ENCODE results near the gene ABTB1.
"Not testable (repeated sequence)": the region's sequence is repeated elsewhere in the genome, so short reads cannot be mapped to it uniquely, and the experiment has no call there.

ABTB1 gene

DNA sequence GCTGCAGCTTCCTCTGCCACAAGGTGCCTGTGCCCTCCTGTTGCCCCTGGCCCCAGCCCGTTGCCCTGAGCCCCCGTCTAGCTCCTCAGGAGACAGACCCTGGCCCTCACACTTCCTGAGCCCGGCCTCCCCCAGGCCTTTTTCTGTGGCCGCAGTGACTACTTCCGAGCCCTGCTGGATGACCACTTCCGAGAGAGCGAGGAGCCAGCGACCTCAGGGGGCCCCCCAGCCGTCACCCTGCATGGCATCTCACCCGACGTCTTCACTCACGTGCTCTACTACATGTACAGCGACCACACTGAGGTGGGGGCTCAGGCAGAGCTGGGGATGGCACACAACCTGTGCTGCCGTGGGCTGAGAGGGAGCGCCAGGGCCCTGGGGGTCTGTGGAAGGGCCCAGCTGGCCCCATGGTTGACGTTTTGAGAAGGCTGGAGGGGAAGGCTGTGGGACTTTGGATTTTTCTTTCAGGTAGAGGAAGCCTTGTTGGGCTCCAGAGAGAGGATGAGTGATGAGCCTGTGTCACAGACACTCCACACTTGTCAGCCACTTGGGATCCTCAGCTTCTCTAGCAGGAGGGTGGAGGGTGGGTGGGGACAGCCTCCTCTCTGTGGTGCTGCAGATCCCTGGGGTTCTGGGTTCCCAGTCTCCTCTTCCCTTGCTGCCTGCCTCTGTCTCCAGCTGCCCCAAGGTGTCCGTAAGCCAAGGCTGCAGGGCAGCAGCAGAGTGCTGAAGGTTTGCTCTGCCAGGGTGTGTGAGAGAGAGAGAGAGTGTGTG, 5.0 kb downstream of the ABTB1 start:
- Histone ChIP-seq H3K27me3 (ENCODE audit: control insufficient read depth, insufficient read depth, low read length) (no peaks in the 10 kb centered on the region), H3K4me1 (ENCODE audit: control insufficient read depth, insufficient read depth, low read length) (peaks cover 3% of the 10 kb centered on the region), H3K36me3 (ENCODE audit: control insufficient read depth, insufficient read depth, low read length) (peaks cover 10% of the 10 kb centered on the region), H3K9ac (ENCODE audit: low read length) (no peak overlapping the region), H3K4me3 (ENCODE audit: low read length) (no peak overlapping the region), H3K27ac (ENCODE audit: low read depth, low read length) (no peak overlapping the region)

DNA sequence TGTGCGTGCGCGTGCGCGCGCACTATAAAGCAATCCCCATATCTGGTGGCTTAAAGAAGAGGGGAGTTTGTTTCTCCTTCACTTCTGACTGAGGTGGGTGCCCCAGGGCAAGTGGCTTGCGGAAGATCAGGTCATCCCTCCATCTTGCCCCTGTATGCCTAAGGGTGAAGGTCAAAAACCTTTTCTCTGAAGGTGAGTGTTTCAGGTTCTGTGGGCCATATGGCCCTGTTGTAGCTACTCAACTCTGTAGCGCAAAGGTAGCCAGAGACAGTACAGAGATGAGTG, 5.5 kb downstream of the ABTB1 start:
- Histone ChIP-seq H3K36me3 (ENCODE audit: control insufficient read depth, insufficient read depth, low read length) (peaks cover 10% of the 10 kb centered on the region), H3K9ac (ENCODE audit: low read length) (no peak overlapping the region), H3K27ac (ENCODE audit: low read depth, low read length) (no peak overlapping the region), H3K27me3 (ENCODE audit: control insufficient read depth, insufficient read depth, low read length) (no peaks in the 10 kb centered on the region), H3K4me3 (ENCODE audit: low read length) (no peak overlapping the region), H3K4me1 (ENCODE audit: control insufficient read depth, insufficient read depth, low read length) (peaks cover 3% of the 10 kb centered on the region)

DNA sequence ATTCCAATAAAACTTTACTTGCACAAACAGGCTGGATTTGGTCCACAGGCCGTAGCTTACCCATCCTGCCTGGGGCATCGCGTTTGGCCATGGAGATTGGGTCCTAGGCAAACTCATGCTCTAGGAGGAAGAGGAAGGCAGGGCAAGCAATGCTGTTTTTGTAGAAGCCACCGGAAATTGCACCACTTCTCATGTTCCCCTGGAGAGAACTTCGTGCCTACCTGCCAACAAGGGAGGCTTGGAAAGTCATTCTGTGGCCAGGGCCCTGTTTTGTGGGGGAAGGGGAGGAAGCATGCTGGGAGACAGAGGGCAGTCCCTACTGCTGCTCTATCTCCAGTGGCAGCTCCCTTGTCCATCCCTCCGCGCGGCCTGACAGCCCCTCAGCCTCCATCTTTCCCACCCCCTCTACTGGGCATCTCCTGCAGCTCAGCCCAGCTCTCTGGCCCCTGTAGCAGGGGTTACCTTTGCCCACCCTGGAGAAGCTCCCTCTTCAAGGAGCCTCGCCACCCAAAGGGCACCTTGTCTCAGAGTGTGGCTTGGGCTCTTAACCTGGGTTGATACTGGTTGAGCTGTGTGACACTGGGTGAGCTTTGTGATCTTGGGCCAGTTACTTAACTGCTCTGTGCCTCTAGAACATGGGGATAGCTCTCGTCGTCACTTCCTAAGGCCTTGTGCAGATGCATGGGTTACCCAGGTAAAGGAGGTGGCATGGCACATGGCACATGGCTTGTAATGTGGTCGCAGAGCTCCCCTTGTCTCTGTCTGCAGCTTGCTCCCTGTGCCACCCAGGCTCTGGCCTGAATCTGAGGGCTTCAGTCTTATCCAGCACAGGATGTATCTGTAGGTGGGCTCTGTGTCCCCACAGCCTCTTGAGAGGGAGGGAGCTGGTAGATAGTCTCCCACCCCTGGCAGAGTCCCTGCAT, 6.1 kb downstream of the ABTB1 start:
- H3K27me3 ChIP-seq (ENCODE audit: control insufficient read depth, insufficient read depth, low read length) = no peaks in the 10 kb centered on the region
- H3K27ac ChIP-seq (ENCODE audit: low read depth, low read length) = no peak overlapping the region
- no peak overlapping the region for H3K4me3 ChIP-seq (ENCODE audit: low read length)
- H3K36me3 ChIP-seq (ENCODE audit: control insufficient read depth, insufficient read depth, low read length) = peaks cover 10% of the 10 kb centered on the region
- H3K4me1 ChIP-seq (ENCODE audit: control insufficient read depth, insufficient read depth, low read length) = peaks cover 3% of the 10 kb centered on the region
- H3K9ac ChIP-seq (ENCODE audit: low read length) = no peak overlapping the region

GRCh38 chr3:127679534-127680145, 6.9 kb downstream of the ABTB1 start:
- H3K27ac ChIP-seq (ENCODE audit: low read depth, low read length) = no peak overlapping the region
- H3K27me3 ChIP-seq (ENCODE audit: control insufficient read depth, insufficient read depth, low read length) = no peaks in the 10 kb centered on the region
- H3K36me3 ChIP-seq (ENCODE audit: control insufficient read depth, insufficient read depth, low read length) = peaks cover 10% of the 10 kb centered on the region

DNA sequence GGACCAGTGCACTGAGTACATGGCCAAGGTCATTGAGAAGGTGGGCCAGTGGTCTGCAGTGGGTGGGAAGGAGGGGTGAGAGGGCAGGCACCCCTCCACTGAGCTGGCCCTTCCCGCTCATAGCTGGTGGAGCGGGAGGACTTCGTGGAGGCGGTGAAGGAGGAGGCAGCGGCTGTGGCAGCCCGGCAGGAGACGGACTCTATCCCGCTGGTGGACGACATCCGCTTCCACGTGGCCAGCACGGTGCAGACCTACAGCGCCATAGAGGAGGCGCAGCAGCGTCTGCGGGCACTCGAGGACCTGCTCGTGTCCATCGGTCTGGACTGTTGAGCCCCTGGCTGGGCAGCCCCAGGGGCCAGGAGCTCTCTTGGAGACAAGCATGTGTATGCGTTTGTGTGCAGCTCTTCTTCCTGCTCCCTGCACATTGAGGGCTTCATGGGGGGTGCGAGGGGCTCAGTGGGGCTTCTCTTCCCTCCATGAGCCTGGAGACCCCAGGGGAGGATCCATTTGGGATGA, 7.5 kb downstream of the ABTB1 start:
- Histone ChIP-seq H3K36me3 (ENCODE audit: control insufficient read depth, insufficient read depth, low read length) (peaks cover 10% of the 10 kb centered on the region), H3K9ac (ENCODE audit: low read length) (no peak overlapping the region), H3K4me3 (ENCODE audit: low read length) (no peak overlapping the region), H3K27ac (ENCODE audit: low read depth, low read length) (no peak overlapping the region), H3K27me3 (ENCODE audit: control insufficient read depth, insufficient read depth, low read length) (no peaks in the 10 kb centered on the region), H3K4me1 (ENCODE audit: control insufficient read depth, insufficient read depth, low read length) (no peaks in the 10 kb centered on the region)

More at GRCh38 chr3:127679534-127680145, 6.9 kb downstream of the ABTB1 start:
- Histone ChIP-seq H3K4me3 (ENCODE audit: low read length) (no peak overlapping the region), H3K4me1 (ENCODE audit: control insufficient read depth, insufficient read depth, low read length) (no peaks in the 10 kb centered on the region), H3K9ac (ENCODE audit: low read length) (no peak overlapping the region)

- Histone ChIP-seq H3K36me3 (ENCODE audit: control insufficient read depth, insufficient read depth, low read length) (peaks cover 10% of the 10 kb centered on the region), H3K27me3 (ENCODE audit: control insufficient read depth, insufficient read depth, low read length) (no peaks in the 10 kb centered on the region), H3K4me1 (ENCODE audit: control insufficient read depth, insufficient read depth, low read length) (no peaks in the 10 kb centered on the region), H3K9ac (ENCODE audit: low read length) (no peak overlapping the region), H3K27ac (ENCODE audit: low read depth, low read length) (no peak overlapping the region), H3K4me3 (ENCODE audit: low read length) (no peak overlapping the region)
Observed at GRCh38 chr3:127680798-127681221, 8.1 kb downstream of the ABTB1 start.

DNA sequence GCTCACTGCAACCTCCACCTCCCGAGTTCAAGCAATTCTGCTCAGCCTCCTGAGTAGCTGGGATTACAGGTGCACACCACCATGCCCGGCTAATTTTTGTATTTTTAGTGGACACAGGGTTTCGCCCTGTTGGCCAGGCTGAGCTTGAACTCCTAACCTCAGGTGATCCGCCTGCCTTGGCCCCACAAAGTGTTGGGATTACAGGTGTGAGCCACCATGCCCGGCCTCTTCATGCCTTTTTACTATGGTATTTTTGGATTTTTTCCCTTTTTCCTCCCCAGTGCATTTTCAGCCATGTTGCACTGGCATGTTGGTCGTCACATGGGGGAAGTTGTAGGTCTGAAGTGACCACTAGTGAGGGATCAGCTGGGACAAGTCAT, 9.4 kb downstream of the ABTB1 start:
- H3K36me3 ChIP-seq (ENCODE audit: control insufficient read depth, insufficient read depth, low read length); H3K4me3 ChIP-seq (ENCODE audit: low read length); H3K27me3 ChIP-seq (ENCODE audit: control insufficient read depth, insufficient read depth, low read length); H3K27ac ChIP-seq (ENCODE audit: low read depth, low read length); H3K4me1 ChIP-seq (ENCODE audit: control insufficient read depth, insufficient read depth, low read length); H3K9ac ChIP-seq (ENCODE audit: low read length): not testable (repeated sequence)

DNA sequence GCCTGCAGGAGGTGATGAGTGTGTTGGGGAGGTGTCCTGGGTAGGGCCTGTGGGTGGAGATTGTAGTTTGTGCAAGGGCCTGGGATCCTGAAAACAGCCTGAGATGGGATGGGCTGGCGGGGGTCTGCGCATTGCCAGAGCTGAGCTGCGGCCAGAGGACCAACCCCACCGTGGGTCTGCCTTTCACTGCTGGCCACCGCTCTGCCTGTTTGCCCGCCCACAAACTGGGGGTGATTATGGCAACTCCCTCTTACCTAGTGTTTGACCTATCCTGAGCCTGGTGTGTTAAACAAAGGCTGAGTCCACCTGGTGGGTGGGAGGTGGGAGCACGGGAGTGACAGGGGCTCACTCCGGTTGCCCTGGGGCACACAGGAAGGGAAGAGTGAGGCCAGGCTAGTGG, 9.8 kb downstream of the ABTB1 start:
- Histone ChIP-seq H3K4me1 (ENCODE audit: control insufficient read depth, insufficient read depth, low read length) (no peaks in the 10 kb centered on the region), H3K27me3 (ENCODE audit: control insufficient read depth, insufficient read depth, low read length) (no peaks in the 10 kb centered on the region), H3K36me3 (ENCODE audit: control insufficient read depth, insufficient read depth, low read length) (peaks cover 5% of the 10 kb centered on the region), H3K4me3 (ENCODE audit: low read length) (no peak overlapping the region), H3K9ac (ENCODE audit: low read length) (no peak overlapping the region), H3K27ac (ENCODE audit: low read depth, low read length) (no peak overlapping the region)

GRCh38 chr3:127684871-127685707, 12.3 kb downstream of the ABTB1 start:
- H3K27me3 ChIP-seq (ENCODE audit: control insufficient read depth, insufficient read depth, low read length) = no peaks in the 10 kb centered on the region
- no peak overlapping the region for H3K27ac ChIP-seq (ENCODE audit: low read depth, low read length)
- H3K9ac ChIP-seq (ENCODE audit: low read length) = no peak overlapping the region
- H3K36me3 ChIP-seq (ENCODE audit: control insufficient read depth, insufficient read depth, low read length) = peaks cover 3% of the 10 kb centered on the region
- no peak overlapping the region for H3K4me3 ChIP-seq (ENCODE audit: low read length)
- H3K4me1 ChIP-seq (ENCODE audit: control insufficient read depth, insufficient read depth, low read length) = peaks cover 21% of the 10 kb centered on the region

DNA sequence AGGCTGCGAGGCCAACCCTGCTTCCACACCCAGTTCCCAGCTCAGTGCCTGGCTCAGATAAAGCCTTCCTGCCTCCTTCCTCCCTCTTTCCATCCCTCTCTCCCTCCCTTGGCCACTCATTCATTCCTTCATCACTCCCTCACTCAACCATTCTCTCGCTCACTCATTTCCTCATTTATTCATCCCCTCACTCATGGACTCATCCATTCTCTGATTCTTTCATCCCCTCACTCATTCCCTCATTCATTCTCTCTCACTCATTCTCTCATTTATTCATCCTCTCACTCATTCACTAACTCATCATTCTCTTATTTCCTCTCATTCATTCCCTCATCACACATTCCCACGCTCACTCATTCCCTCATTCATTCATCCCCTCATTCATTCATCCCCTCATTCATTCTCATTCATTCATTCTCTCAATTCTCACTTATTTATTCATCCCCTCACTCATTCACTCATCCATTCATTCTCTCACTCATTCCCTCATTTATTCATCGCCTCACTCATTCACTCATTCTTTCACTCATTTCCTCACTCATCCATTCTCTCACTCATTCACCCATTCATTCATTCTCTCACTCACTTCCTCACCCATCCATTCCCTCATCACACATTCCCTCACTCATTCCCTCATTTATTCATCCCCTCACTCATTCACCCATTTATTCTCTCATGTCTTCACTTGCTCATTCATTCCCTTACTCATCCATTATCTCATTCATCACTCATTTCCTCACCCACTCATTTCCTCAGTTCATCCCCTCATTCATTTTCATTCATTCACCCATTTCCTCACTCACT, 13.2 kb downstream of the ABTB1 start:
- Histone ChIP-seq H3K36me3 (ENCODE audit: control insufficient read depth, insufficient read depth, low read length) (no peaks in the 10 kb centered on the region), H3K4me3 (ENCODE audit: low read length) (no peak overlapping the region), H3K27ac (ENCODE audit: low read depth, low read length) (no peak overlapping the region), H3K4me1 (ENCODE audit: control insufficient read depth, insufficient read depth, low read length) (peaks cover 29% of the 10 kb centered on the region), H3K9ac (ENCODE audit: low read length) (no peak overlapping the region), H3K27me3 (ENCODE audit: control insufficient read depth, insufficient read depth, low read length) (no peaks in the 10 kb centered on the region)

- Histone ChIP-seq H3K4me3 (ENCODE audit: low read length) (no peak overlapping the region), H3K9ac (ENCODE audit: low read length) (no peak overlapping the region), H3K4me1 (ENCODE audit: control insufficient read depth, insufficient read depth, low read length) (peaks cover 31% of the 10 kb centered on the region), H3K27ac (ENCODE audit: low read depth, low read length) (no peak overlapping the region), H3K36me3 (ENCODE audit: control insufficient read depth, insufficient read depth, low read length) (no peaks in the 10 kb centered on the region), H3K27me3 (ENCODE audit: control insufficient read depth, insufficient read depth, low read length) (no peaks in the 10 kb centered on the region)
Observed at GRCh38 chr3:127686512-127686894, 13.8 kb downstream of the ABTB1 start.
